GM18868 (cell line): ENCODE measurements around the gene KIF6.

Experiments used
- ATAC-seq: cut with Tn5 transposase; IDR thresholded peaks from one replicate; pipeline ENCODE4 v1.9.1; 2021; ENCODE audit warnings: mild to moderate bottlenecking, moderate library complexity; ENCODE audit not compliant: unreplicated experiment

The KIF6 gene

DNA sequence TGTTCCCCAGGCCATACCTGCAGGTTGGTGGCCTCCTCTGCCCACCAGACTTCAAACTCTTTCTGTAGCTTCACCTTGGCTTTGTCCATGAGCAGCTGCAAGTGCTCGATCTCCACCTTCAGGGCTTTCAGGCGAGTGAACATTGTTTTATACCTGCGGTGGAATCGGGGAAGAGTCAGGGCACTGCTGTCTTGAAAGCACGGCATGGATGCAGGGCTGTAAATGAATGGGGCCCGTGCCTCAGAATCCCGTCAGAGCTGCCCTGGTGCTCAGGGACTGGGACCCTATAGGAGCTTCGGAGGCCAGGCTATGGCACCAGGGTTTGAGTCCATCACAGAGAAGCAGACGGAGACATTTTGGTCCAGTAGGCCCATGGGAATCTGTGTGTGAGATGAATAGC is 364.8 kb downstream of the KIF6 start:
- no peak for ATAC-seq

DNA sequence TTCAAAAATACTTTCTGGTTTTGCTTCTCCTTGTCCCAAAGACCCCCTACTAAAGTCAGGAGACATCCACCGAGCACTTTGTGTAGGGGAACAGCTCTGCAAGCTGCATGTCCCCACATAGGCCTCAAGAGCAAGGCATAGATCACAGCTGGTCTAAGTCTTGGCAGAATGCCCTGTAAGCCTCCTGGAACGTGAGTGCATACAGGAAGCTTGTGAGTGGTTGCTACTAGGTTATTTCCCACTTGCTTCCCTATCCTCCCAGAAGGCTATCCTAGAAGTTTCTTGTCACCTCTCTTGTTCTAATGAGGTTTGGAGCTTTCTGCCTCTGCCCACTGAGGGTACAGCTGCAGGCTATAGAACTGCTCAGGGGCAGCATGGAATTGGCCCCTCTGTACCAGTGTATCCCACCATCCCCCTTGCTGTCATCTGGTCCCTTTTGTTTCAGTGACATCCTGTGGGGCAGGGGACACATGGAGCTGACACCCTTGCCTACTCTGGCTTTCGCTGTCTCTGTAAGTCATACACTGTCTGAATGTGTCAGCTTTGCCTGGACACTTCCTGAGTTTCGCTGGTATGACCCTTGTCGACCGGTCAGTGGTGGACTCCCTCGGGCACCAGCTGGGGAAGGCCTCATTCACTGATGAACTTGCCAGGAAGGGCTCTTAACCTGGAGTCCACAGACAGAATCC is 367.1 kb downstream of the KIF6 start:
- no peak for ATAC-seq

DNA sequence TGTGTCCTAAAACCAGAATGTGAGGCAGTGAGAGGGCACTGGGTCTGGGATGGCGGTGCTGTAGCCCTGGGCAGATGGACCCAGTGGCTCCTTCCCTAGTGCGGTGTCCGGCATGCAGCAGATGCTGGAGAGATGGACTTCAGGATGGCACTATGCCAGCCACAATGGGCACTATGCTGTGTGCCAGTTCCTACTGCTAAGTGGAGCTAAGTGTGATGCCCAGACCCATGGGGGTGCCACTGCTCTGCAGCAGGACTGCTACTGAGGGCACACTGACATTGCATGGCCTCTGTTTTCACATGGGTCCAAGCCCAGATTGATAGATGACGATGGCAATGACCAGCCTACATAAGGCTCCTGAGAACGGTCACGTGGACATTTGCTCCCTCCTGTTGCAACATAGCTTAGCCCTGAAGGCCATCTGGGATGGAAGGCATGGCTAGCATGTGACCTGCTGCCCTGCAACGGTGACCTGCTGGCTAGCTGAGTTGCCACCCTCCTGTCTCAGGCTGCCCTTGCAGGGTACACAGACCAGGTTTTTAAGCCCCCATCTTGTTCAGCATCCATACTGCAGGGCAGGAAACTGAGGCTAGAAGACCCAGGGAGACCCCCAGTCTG is 371.4 kb downstream of the KIF6 start:
- ATAC-seq, result no peak

DNA sequence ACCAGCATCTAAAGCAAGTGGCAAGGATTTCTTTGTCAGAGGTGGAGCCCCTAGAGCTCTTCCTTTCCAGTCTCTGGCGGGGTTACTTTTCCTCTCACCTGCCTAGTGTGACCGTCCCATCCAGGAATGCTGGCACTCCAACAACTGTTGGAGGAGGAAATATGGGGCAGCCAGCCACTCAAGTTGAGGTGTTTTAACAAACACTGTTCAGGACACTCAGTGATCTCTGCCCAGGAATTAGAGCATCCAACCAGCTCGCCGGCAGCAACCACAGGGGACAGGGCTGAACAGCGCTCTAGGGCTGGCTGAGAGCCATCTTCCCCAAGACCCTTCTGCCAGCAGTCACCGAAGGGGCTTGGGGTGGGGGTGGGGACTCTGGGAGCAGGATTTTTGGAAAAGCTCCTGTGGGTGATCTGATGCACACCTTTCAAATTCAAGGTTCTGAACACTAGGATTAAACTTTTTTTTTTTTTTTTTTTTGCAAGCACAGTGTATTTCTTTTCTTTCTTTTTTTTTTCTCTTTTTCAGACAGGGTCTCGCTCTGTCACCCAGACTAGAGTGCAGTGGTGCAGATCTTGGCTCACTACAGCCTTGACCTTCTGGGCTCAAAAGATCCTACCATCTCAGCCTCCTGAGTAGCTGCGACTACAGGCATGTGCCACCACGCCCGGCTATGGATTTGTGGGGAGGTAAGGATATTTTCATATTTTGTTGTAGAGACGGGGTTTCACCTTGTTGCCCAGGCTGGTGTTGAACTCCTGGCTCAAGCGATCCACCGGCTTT is 374.3 kb downstream of the KIF6 start:
- ATAC-seq, result no peak

DNA sequence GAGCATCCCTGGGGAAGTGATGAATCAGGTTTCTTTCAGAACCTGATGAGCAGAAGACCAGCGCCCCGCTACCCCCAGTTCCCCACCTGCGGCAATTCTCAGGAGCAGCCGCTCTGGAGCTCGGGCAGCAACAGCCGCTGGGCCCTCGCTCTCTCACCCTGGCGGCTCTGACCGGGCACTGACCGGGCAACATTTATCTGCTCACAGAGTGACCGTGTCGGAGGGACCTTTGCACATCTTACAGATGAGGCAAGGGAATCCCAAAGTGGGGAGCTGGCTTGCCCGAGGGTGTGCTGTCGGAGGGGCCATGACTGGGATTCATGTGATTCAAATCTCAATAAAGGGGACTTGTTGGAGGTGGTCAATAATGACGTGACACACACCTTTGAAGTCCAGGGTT is 376.5 kb downstream of the KIF6 start:
- ATAC-seq, result no peak

DNA sequence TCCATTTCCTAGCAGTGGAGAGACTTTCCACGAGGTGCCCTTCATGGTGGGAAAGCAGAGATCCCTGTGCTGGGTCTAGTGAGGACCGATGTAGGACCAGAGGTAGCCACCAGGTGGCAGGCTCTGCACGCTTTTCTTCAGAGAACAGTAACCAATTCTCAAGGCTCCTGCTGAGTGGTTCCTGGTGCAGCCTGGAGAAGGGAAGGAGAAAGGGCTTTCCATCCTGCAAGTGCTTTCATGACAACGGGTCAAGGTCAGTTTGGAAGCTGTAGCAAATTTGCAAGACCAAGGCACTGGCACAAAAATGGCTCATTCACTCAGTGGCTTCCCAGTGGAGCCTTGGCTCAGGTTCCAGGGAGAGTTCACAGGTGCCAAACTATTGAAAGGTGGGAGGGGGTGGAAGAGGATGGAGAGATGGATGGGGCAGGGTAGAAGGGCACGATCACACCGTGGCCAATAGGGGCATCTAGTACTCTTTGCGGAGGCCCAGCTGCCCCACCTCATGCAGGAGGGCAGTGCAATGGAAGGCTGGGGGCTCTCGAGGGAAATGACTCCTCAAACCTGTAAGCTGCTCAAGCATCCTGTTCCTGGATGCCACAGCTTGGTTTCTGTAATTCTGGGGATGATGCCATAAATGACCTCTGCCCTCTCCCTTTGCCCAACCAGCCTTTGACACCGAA is 377.2 kb downstream of the KIF6 start:
- ATAC-seq, result peak; percentile 64

DNA sequence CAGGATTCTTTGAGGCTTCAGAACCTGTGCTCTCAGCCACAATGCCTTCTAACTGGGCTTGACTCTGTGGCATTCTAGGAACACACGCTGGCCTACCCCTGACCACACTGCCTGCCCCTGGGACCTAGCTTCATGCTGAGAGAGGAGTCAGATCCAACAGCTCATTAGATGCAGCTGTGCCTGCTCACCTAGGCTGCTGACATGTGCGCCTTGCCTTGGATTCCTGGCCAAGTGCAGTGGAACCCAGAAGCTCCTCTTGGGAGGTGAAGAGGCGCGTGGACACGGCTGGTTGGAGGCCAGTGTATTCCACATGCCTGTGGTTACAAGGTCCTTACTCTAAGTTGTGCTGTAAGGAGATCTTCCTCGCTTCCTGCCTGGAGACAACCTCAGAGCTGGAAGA is 378.0 kb downstream of the KIF6 start:
- no peak for ATAC-seq

DNA sequence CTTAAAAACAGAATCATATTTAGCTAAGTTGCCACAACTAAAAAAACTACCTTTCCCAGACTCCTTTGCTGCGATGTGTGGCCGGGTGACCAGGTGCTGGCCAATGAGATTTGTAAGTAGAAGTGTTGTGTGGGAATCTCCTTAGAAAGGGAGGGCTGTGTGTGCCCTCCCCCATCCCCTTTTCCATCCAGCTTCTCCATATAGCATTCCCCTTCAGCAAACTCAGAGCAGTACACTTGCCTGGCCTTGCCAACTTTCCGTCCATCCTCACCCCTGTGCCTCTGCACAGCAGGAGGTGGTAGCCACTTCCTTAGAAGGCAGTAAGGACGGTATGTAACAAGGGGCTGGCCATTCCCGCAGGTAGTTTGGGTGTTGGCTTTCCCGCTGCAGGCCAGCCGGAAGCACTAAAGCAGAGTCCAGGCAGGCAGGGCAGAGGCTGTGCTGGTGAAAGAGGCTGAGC is 380.4 kb downstream of the KIF6 start:
- ATAC-seq, result no peak

DNA sequence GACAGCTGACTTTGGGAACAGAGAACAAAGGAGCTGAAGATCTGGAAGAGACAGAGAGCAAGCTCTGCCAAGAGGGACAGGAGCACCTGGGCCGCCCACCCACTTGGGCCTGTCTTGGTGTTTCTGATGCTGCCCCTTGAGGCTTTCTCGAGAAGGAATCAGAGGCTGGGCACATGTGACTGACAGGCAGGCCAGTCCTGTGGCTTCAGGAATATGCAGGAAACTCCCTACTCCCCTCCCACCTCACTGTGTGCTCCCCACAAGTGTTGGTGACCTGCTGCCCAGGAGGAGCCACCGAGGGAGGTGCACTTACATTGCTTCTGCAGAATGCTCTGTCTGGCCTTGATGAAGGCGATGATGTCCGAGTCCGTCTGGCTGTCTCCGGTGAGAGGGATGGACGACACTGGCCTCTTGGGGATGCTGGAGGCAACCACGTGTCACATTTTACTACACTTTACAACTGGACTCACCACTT is 381.8 kb downstream of the KIF6 start:
- ATAC-seq, result no peak

DNA sequence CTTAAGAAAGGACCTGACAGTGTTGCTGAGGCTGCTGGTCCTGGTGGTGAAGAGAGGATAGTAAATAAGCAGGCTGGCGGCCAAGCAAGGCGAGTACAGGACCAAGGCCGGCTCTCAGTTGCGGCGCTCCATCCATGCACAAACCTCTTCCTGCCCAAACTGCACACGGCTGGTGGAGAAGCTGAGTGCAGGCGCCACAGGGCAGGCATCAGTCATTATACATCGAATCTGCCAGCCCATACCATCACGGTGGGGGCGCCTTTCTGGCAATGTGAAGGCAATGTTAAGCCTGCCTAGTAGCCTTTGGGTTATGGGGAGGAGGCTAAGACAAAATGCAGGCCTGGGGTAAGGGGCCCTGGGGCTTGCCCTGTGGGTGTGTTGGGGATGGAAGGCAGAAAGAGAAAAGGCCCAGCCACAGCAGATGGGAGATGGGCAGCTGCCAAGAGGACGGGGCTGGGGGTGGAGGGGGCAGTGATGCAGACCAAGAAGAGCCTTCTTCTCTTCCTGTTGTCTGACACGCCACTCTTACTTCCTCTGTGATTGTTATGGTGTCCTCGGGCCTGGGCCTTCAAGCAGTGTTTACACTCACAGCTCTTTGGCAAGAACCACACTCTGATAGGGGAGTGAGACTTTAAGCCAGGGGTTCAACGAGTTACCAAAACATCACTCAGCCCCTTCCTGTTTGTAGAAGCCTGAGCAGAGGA is 382.4 kb downstream of the KIF6 start:
- peak; percentile 56 for ATAC-seq

DNA sequence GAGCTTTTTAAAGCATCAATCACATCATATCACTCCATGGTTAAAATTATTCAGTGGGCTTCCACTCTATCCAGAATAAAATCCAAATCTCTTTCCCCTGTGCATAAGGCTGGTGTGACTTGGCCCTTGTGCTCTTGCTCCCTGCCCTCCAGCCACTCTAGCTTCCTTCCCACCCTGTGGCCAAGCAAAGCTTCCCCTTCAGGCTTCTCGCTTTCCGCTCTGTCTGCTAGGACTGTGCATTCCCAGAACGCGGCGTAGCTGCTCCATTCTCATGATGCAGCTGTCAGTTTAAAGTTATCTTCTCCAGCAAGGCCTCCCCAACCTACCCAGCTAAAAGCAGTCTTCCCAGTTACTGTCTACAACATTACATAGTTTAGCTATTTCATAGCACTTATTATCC is 383.3 kb downstream of the KIF6 start:
- ATAC-seq, result no peak

DNA sequence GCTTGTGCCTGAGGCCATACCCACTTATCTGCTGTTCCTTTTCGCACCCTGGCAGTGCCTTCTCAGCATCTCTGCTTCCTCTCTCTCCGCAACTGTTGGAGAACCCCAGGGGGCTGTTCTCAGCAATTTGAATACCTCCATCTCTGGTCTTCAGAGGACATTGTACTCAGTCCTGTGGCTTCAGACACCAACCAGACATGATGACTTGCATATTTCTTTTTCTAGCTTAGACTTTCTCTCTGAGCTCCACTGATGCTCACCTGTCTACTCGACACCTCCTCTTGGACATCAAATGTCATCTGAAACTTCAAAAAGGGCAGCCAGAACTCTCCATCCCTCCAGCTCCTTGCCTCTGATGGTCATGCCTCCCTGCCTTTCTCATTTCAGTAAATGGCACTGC is 383.9 kb downstream of the KIF6 start:
- no peak for ATAC-seq

DNA sequence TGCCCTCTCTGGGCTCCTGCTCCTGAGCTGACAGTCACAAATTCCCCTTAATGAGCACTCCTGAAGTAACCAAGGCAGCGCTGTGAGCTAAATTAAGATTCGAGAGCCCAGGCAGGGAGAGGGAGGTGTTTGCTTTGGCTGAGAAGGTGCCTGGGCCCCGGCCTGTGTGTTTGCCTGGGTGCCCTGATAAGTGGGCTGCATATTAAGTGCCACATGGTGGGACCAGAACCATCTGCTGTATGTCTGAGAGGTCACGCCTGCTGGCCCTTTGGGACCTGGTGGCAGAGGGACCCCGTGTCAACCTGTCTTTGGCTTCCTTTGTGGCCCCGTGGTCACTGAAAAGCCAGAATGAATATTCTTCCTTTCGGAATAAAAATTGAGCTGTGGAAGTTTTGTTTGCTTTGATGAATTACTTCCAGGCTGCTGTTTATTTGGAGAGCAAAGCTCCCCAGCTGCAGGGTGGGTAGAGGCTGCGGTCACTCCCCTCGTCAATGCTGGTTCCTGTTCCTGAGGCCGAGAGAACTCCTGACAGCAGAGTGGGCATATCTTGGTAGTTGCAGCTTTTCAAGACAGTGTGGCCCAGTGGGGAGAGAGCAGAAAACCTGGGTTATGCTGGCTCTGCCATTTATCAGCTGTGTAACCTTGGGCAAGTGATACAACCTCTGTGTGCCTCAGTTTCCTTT is 385.2 kb downstream of the KIF6 start:
- no peak for ATAC-seq

DNA sequence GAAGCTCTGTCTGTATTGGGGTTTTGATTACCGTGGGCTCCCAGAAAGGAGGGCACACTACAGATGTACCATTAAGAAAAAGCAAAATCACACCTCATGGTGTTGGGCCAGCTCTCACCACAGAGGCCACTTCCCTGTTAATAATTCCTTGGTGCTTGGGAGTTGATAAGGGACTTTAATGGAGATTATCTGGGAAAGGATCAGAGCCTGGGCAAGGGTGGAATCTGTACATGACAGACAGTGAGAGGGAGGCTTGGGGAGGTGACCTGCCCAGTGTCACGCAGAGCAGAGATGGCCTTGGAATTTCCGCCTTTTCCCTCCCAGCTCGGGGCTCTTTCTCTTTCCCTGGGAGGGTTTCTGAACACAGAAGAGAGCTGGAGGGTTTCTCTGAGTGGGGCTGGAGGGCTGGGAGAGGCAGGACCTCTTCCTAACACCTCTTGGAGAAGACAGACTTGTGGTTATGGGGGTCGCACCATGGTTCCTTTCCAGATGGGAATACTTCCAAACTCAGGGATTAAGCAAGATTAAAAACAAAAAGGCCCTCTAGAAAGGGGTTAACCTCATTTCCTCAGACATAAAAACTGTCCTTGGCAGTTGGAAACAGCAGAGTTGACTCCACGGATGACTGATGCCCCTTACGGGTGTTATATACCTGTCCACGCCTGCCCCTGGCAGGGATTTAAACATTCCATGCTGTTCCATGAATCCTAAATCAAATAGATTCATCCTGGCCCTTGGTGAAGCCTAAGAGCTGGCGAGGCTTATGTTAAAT is 385.9 kb downstream of the KIF6 start:
- no peak for ATAC-seq

DNA sequence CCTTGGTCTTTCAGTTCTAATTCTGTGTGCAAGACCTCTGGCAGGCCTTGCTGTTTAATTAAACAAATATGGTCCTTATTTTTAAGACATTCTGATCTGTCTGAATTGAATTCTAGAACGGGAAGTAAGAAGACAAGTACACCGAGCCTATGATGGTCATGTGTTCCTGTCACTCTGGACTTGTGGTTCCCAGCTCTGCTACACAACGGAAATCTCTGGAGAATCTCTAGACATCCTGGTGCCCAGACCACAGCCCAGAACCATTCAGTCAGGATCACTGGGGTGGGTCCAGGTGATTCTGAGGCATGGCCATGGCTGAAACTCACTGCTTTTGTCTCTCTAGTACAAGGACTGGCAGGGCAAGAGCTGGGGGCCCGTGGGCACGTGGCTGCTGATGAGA is 386.8 kb downstream of the KIF6 start:
- no peak for ATAC-seq

DNA sequence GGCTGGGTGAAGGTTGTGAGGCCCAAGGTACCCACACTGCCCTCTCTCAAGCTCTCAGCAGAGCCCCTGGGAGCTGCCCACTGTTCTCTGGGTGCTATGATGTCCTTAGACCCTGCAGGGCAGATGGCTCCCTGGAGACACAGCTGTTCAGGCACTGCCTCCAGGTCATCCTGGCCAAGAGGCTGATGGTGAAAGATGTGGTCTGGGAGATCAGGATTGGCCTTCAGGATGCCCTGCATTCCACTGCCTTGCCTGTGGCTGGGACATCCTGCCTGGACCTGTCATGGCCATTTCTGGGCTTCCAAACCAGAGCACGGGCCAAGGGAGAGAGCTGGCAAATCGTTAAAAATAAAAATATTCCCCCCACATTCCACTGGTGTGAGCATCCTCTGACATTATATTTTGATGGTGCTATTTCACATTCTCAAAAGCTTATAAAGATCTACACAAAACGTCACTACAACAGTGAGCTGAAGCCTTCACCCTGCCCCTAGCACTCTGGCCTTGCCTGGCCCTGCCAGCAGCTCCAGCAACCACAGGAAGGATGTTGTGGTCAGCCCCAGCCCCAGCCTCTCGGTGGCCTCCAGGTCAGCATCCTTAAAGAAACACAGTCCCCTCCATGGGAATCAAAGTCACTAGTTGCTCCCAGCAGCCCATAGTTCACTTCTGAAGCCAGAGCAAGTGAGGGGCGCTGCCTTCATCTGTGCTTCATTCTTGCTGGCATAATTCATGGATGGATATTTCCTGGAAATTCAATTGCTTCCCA is 389.2 kb downstream of the KIF6 start:
- ATAC-seq, result no peak

DNA sequence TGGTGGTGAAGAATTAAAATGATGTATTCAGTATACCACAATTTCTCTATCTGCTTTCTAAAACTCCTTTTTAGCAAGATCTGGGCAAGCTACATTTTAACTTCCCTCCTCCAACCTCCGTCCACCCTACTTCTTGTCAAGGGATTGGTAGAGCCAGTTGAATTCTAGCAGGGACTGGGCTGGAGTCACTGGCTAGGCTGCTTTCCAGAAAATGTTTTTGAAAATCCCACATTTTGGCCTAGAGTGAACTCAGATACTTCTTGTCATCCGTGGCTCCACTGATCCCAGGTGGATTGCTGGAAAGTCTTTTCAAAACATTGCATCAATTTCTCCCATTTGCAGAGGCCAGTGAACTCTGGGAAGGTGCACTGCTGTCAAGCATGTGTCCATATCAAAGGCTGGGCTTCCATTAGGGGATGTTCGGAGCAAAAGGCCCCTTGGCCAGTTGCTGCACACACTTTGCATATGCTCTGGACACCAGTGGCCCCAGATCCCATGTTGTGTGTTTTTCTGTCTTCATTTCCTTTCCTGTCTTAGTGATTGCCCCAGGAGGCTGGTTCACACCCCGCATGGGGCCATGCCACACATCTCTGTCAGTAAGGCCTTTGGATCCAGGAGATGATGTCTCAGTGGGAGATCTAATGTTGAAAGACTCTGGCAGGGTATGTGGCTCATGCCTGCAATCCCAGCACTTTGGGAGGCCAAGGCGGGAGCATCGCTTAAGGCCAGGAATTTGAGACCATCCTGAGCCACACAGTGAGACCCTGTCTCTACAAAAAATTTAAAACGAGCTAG is 391.4 kb downstream of the KIF6 start:
- no peak for ATAC-seq

DNA sequence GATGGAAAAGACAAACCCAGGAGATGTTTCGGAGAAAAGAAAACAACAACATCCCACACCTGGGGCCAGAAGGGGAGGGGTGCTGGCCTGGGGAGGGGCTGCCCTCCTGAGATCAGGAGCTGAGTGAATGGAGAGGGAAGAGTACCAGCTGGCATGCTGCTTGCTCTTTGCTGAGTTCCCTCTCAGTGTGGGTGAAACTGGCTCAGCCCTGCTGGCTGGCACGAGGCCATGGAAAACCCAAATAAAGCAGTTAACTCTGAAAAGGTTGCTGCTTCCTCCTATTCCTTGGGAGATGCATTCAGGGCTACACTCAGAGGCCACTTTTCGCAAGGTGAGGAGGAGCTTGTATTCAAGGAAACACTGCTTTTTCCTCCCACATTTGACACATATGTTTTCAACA is 394.7 kb downstream of the KIF6 start:
- no peak for ATAC-seq
